HepG2 (cell line): Measurements from ENCODE around the gene POLQ. TPM values are rescaled to one million over a fixed set of nuclear protein-coding genes. Genes with fewer than 3 reads are reported as not detected.
A peak's percentile ranks its signal among the peaks of the same experiment; 100 is the strongest.

ENCODE experiments used
- ATAC-seq: fragments of 200-7000 bp; cut with Tn5 transposase; 3 replicates; pipeline ENCODE4 v1.9.1; 2020; ENCODE audit warnings: mild to moderate bottlenecking, moderate library complexity
- BruUV-seq: library from RNA; stranded (reverse); fragments of 400-500 nt; replicated peaks from 2 replicates; lab custom pipeline; 2021; lab: Mats Ljungman, UMichigan
- CTCF ChIA-PET: fragments of 300-600 bp; formaldehyde crosslinking; extraction: SDS; loops from one replicate; lab custom pipeline; 2021; ENCODE audit warnings: low total read pairs, inconsistent platforms, low intra/inter-chr PET ratio; lab: Yijun Ruan, JAX
- POLR2A ChIA-PET: fragments of 350-600 bp; sonication (Branson Sonifier 250); formaldehyde crosslinking; loops from one replicate; lab custom pipeline; 2020; ENCODE audit warnings: antibody characterized with exemption, inconsistent platforms; lab: Yijun Ruan, JAX
- DNase-seq: peaks from one replicate; pipeline ENCODE4 v3.0.0-alpha.2; 2015; ENCODE audit warnings: low spot score
- FAIRE-seq: peaks from 3 replicates; lab custom pipeline; 2011; peaks lifted over from hg19 to GRCh38; lab: Jason Lieb, UNC
- H2AFZ ChIP-seq: one replicate; pipeline ENCODE4 v1.6.1; 2011; ENCODE audit warnings: low read length, inconsistent platforms
- H3K27ac ChIP-seq: fragments of 300-600 bp; 3 replicates; pipeline ENCODE4 v1.8.0; 2011; ENCODE audit warnings: mixed run types, mild to moderate bottlenecking, mixed read lengths, low read length, inconsistent platforms; ENCODE audit not compliant: insufficient read depth; ENCODE audit errors: extremely low read length
- H3K27me3 ChIP-seq, 2 experiments: fragments of 200-600 bp in 1 of 2; 2 replicates in 1 of 2; 3 replicates in 1 of 2; pipeline versions ENCODE4 v1.6.0 to v1.8.0; 2011; ENCODE audit warnings: low read length in 2 of 2, mild to moderate bottlenecking in 2 of 2, moderate library complexity in 2 of 2, inconsistent platforms in 1 of 2; ENCODE audit not compliant: insufficient read depth in 2 of 2, control insufficient read depth in 1 of 2
- H3K36me3 ChIP-seq, 2 experiments: fragments of 200-600 bp in 1 of 2; replicated peaks in 1 of 2; 2 replicates in 1 of 2; 3 replicates in 1 of 2; pipeline versions ENCODE4 v1.5.1 to v1.8.0; 2011; ENCODE audit warnings: low read length in 2 of 2, inconsistent platforms in 1 of 2; ENCODE audit not compliant: insufficient read depth in 2 of 2, control insufficient read depth in 1 of 2
- H3K4me1 ChIP-seq: 2 replicates; pipeline ENCODE4 v1.5.1; 2012; ENCODE audit warnings: low read length, inconsistent platforms; ENCODE audit not compliant: insufficient read depth
- H3K4me2 ChIP-seq: 2 replicates; pipeline ENCODE4 v1.6.0; 2011; ENCODE audit warnings: low read depth, low read length, inconsistent platforms
- H3K4me3 ChIP-seq, 3 experiments: fragments of 200-600 bp in 1 of 3; sonication (generic), shearing (Covaris generic) in 1 of 3; replicated peaks in 1 of 3; 2 replicates each; pipeline ENCODE4 v1.5.1; 2011 to 2016; ENCODE audit warnings: low read length in 3 of 3, inconsistent platforms in 2 of 3, low read depth in 2 of 3, mild to moderate bottlenecking in 2 of 3, control low read depth in 1 of 3, mixed read lengths in 1 of 3; ENCODE audit not compliant: insufficient read depth in 1 of 3
- H3K79me2 ChIP-seq: one replicate; pipeline ENCODE4 v1.6.1; 2011; ENCODE audit warnings: low read length, inconsistent platforms; ENCODE audit not compliant: insufficient read depth
- H3K9ac ChIP-seq: 2 replicates; pipeline ENCODE4 v1.6.0; 2011; ENCODE audit warnings: mild to moderate bottlenecking, low read depth, low read length, inconsistent platforms; ENCODE audit not compliant: insufficient read depth
- H3K9me3 ChIP-seq: 2 replicates; pipeline ENCODE4 v1.5.1; 2012; ENCODE audit warnings: mild to moderate bottlenecking, low read length
- H4K20me1 ChIP-seq: 2 replicates; pipeline ENCODE4 v1.6.0; 2011; ENCODE audit warnings: inconsistent platforms, mild to moderate bottlenecking, low read length, moderate library complexity; ENCODE audit not compliant: insufficient read depth
- SALL1 ChIP-seq: sonication (generic); formaldehyde crosslinking; IDR thresholded peaks from 2 replicates; pipeline ENCODE4 v1.8.0; 2022; ENCODE audit warnings: mild to moderate bottlenecking, missing genetic modification reagents
- SOX6 ChIP-seq, 2 experiments: fragments of 450-650 bp in 1 of 2; sonication (generic) in 1 of 2; formaldehyde crosslinking in 1 of 2; IDR thresholded peaks; 2 replicates each; pipeline versions ENCODE4 v1.4.0 to v1.6.1; 2017 to 2020; ENCODE audit warnings: antibody characterized with exemption in 1 of 2, mild to moderate bottlenecking in 1 of 2, missing genetic modification reagents in 1 of 2
- SP2 ChIP-seq: sonication (generic); formaldehyde crosslinking; IDR thresholded peaks from 2 replicates; pipeline ENCODE4 v1.5.1; 2020; ENCODE audit warnings: mild to moderate bottlenecking, missing genetic modification reagents
- ZFAT ChIP-seq: sonication (generic); formaldehyde crosslinking; conservative IDR thresholded peaks from 2 replicates; pipeline ENCODE4 v1.8.1; 2023; ENCODE audit warnings: missing genetic modification reagents, inconsistent platforms
- ZFX ChIP-seq: sonication (generic); formaldehyde crosslinking; IDR thresholded peaks from 2 replicates; pipeline ENCODE4 v1.4.0; 2020; ENCODE audit warnings: mild to moderate bottlenecking, low read depth, missing genetic modification reagents, moderate library complexity
- ZMYM4 ChIP-seq: sonication (generic); formaldehyde crosslinking; IDR thresholded peaks from 2 replicates; pipeline ENCODE4 v1.8.1; 2023; ENCODE audit warnings: mild to moderate bottlenecking, missing genetic modification reagents
- ZNF292 ChIP-seq: sonication (generic); formaldehyde crosslinking; IDR thresholded peaks from 2 replicates; pipeline ENCODE4 v1.8.1; 2022; ENCODE audit warnings: mild to moderate bottlenecking, low read depth, missing genetic modification reagents, borderline replicate concordance
- WGBS: methylation state at CpG from one replicate; pipeline ENCODE4 v1.1.6; 2017; ENCODE audit warnings: low lambda C conversion rate; 5-methylcytosine and 5-hydroxymethylcytosine counted together
- in situ Hi-C: cut with HindIII; loops from 2 replicates; pipeline ENCODE4 v1.10.0; 2017; ENCODE audit warnings: low pct_unique_long_range_greater_than_20kb; ENCODE audit not compliant: extremely low pct_ligation_motif_present
- intact Hi-C: fragments of 100-400 bp; cut with micrococcal nuclease; formaldehyde crosslinking; loops from one replicate; pipeline ENCODE4 v1.10.0; 2022; ENCODE audit not compliant: unreplicated experiment
- polyA plus RNA-seq, 8 experiments: library from polyadenylated mRNA; depleted of rRNA in 3 of 8; stranded (reverse) in 7 of 8; unstranded in 1 of 8; fragments of >200 nt; fragmentation: Illumina TruSeq in 4 of 8; extraction: Trizol in 4 of 8; gene quantifications; 2 replicates each; pipeline versions ENCODE4 v1.2.1 to v1.2.3, GENCODE V29; 2011 to 2016; ENCODE audit warnings: low read depth in 4 of 8, missing spikeins in 1 of 8, mixed read lengths in 1 of 8; ENCODE audit not compliant: insufficient read depth in 1 of 8
- total RNA-seq, 5 experiments: library from RNA; depleted of rRNA; stranded (reverse); fragments of >200 nt; fragmentation: Illumina TruSeq; extraction: Trizol; gene quantifications; 2 replicates each; pipeline ENCODE4 v1.2.3, GENCODE V29; 2016; ENCODE audit warnings: low read depth in 1 of 5
- TF ChIP-seq, protein P1 (sequence below): sonication (generic); formaldehyde crosslinking; IDR thresholded peaks from 2 replicates; pipeline ENCODE4 v1.5.0; 2020; ENCODE audit warnings: mild to moderate bottlenecking, missing genetic modification reagents, moderate library complexity

Gene POLQ
- total and polyA plus RNA-seq, 2 of the 13 experiments (the other 11 are each of a cell fraction or from before 2014, with no cell fraction given), result 2.5 to 18.6 TPM

DNA sequence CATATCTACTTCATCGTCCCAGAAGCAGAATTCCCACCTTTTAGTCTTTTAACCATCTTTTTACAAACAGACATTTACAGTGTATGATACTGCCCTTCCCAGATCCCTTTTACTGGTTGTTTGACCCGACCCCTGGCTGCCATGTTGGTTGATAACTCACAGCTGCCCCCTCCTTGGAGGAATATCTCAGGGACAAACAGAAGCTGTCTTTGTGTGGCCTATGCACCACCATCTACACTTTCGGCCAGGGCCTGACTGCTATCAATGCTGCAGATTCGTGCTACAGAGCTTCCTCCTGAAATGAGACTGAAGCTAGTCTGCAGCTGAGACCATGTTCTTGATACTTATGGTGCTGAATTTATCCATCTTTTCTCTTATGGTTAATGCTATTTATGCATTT, 6.6 kb upstream of the POLQ start:
- POLR2A ChIA-PET, result no interaction called here
- Histone ChIP-seq H2AFZ (peak overlapping the region; percentile 92), H3K9me3 (no peaks in the 10 kb centered on the region), H3K9ac (peak overlapping the region; percentile 44)
- TF ChIP-seq ZFAT (CRISPR knock-in tag), result peak; percentile 83
- TF ChIP-seq SP2, result no peak
- TF ChIP-seq ZMYM4 (CRISPR knock-in tag), result 0 out of 2 replicates have a peak, but pooled peaks have one; percentile 21
- TF ChIP-seq SALL1, result peak; percentile 22; the same call in 1 of the 2 replicates
- peak; percentile 34; the same call in 1 of the 2 replicates for TF ChIP-seq ZNF292 (CRISPR knock-in tag)
- no peak for TF ChIP-seq SOX6 (IDR thresholded peaks at IDR 0.05)
- TF ChIP-seq SOX6 (CRISPR knock-in tag; IDR thresholded peaks at IDR 0.05), result no peak
- TF ChIP-seq ZFX (CRISPR knock-in tag), result peak; percentile 48; the same call in 1 of the 2 replicates
- TF ChIP-seq, protein P1, sequence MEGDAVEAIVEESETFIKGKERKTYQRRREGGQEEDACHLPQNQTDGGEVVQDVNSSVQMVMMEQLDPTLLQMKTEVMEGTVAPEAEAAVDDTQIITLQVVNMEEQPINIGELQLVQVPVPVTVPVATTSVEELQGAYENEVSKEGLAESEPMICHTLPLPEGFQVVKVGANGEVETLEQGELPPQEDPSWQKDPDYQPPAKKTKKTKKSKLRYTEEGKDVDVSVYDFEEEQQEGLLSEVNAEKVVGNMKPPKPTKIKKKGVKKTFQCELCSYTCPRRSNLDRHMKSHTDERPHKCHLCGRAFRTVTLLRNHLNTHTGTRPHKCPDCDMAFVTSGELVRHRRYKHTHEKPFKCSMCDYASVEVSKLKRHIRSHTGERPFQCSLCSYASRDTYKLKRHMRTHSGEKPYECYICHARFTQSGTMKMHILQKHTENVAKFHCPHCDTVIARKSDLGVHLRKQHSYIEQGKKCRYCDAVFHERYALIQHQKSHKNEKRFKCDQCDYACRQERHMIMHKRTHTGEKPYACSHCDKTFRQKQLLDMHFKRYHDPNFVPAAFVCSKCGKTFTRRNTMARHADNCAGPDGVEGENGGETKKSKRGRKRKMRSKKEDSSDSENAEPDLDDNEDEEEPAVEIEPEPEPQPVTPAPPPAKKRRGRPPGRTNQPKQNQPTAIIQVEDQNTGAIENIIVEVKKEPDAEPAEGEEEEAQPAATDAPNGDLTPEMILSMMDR (CRISPR knock-in tag), result 0 out of 2 replicates have a peak, but pooled peaks have one; percentile 17
- TF ChIP-seq, all 625 proteins: peak for 6
- DNase-seq (no peak), FAIRE-seq (peak; percentile 43), ATAC-seq (peak; percentile 92)
- Histone ChIP-seq H3K4me2 (peak overlapping the region; percentile 81), H4K20me1 (no peaks in the 10 kb centered on the region), H3K27me3 (peaks cover 0 to 4% of the 10 kb centered on the region in 2 experiments; a peak in 1 of 5 replicates), H3K4me1 (peaks cover 16% of the 10 kb centered on the region), H3K4me3 (peak overlapping the region; percentile 49 to 84 (median 61)), H3K27ac (no peak overlapping the region), H3K36me3 (no peaks in the 10 kb centered on the region), H3K79me2 (no peaks in the 10 kb centered on the region)
- CTCF ChIA-PET, result no interaction called here
- BruUV-seq, result no TSS peak
- intact Hi-C loops, result no loop called here
- in situ Hi-C loops, result loop anchor here (25.0 kb wide), 1 partner anchor 1135 kb away; the partner anchor contains the start of gene PARP14
- WGBS, result 0% methylated on average over 4 of the region's 4 CpGs
